HepG2 (cell line): Measurements from ENCODE around the gene CD7. TPM values are rescaled to one million over a fixed set of nuclear protein-coding genes. Genes with fewer than 3 reads are reported as not detected.

ENCODE experiments used
- CHCHD3 ChIP-seq: sonication (generic); formaldehyde crosslinking; IDR thresholded peaks from 2 replicates; pipeline ENCODE4 v1.8.0; 2022; ENCODE audit warnings: mild to moderate bottlenecking, missing genetic modification reagents, moderate library complexity
- DBP ChIP-seq: sonication (generic); formaldehyde crosslinking; IDR thresholded peaks from 2 replicates; pipeline ENCODE4 v1.4.0; 2020; ENCODE audit warnings: missing genetic modification reagents; ENCODE audit errors: not compliant biosample characterization
- EED ChIP-seq: sonication (generic); formaldehyde crosslinking; IDR thresholded peaks from 2 replicates; pipeline ENCODE4 v1.5.0; 2020; ENCODE audit warnings: mild to moderate bottlenecking, missing genetic modification reagents
- GABPB1 ChIP-seq: IDR thresholded peaks from 2 replicates; pipeline ENCODE4 v1.6.1; 2016; ENCODE audit warnings: mild to moderate bottlenecking, missing genetic modification reagents, moderate library complexity, missing compliant biosample characterization
- HOXA3 ChIP-seq: sonication (generic); formaldehyde crosslinking; IDR thresholded peaks from 2 replicates; pipeline ENCODE4 v1.5.0; 2020; ENCODE audit warnings: missing genetic modification reagents
- KDM2A ChIP-seq: sonication (generic); formaldehyde crosslinking; IDR thresholded peaks from 2 replicates; pipeline ENCODE4 v1.4.0; 2020; ENCODE audit warnings: low read depth, missing genetic modification reagents, borderline replicate concordance
- LBX2 ChIP-seq: sonication (generic); formaldehyde crosslinking; IDR thresholded peaks from 2 replicates; pipeline ENCODE4 v1.5.0; 2020; ENCODE audit warnings: missing genetic modification reagents, mild to moderate bottlenecking, borderline replicate concordance
- MAZ ChIP-seq, 2 experiments: sonication (generic) in 1 of 2; formaldehyde crosslinking in 1 of 2; IDR thresholded peaks; 2 replicates each; pipeline versions ENCODE4 v1.5.0 to v1.6.1; 2012 to 2020; ENCODE audit warnings: low read depth in 2 of 2, mild to moderate bottlenecking in 2 of 2, borderline replicate concordance in 1 of 2, improper control_type of control experiment in 1 of 2, low read length in 1 of 2, missing genetic modification reagents in 1 of 2, moderate library complexity in 1 of 2
- U2AF1 ChIP-seq: fragments of 200-400 bp; formaldehyde crosslinking; optimal IDR thresholded peaks from 2 replicates; pipeline ENCODE3; 2017; ENCODE audit warnings: mild to moderate bottlenecking, low read depth, low read length
- ZNF431 ChIP-seq: sonication (generic); formaldehyde crosslinking; IDR thresholded peaks from 2 replicates; pipeline ENCODE4 v1.9.0; 2022; ENCODE audit warnings: missing genetic modification reagents, low read depth, mild to moderate bottlenecking, borderline replicate concordance
- ZNF484 ChIP-seq: sonication (generic); formaldehyde crosslinking; IDR thresholded peaks from 2 replicates; pipeline ENCODE4 v1.5.1; 2020; ENCODE audit warnings: mild to moderate bottlenecking, low read depth, missing genetic modification reagents, borderline replicate concordance
- ZNF776 ChIP-seq: sonication (generic); formaldehyde crosslinking; IDR thresholded peaks from 2 replicates; pipeline ENCODE4 v1.4.0; 2020; ENCODE audit warnings: mild to moderate bottlenecking, missing genetic modification reagents
- polyA plus RNA-seq, 8 experiments: library from polyadenylated mRNA; depleted of rRNA in 3 of 8; stranded (reverse) in 7 of 8; unstranded in 1 of 8; fragments of >200 nt; fragmentation: Illumina TruSeq in 4 of 8; extraction: Trizol in 4 of 8; gene quantifications; 2 replicates each; pipeline versions ENCODE4 v1.2.1 to v1.2.3, GENCODE V29; 2011 to 2016; ENCODE audit warnings: low read depth in 4 of 8, missing spikeins in 1 of 8, mixed read lengths in 1 of 8; ENCODE audit not compliant: insufficient read depth in 1 of 8
- total RNA-seq, 5 experiments: library from RNA; depleted of rRNA; stranded (reverse); fragments of >200 nt; fragmentation: Illumina TruSeq; extraction: Trizol; gene quantifications; 2 replicates each; pipeline ENCODE4 v1.2.3, GENCODE V29; 2016; ENCODE audit warnings: low read depth in 1 of 5
- TF ChIP-seq, protein P1 (sequence below): IDR thresholded peaks from 2 replicates; pipeline ENCODE4 v1.6.1; 2016; ENCODE audit warnings: missing compliant biosample characterization, missing genetic modification reagents, borderline replicate concordance
- TF ChIP-seq, protein P2 (sequence below): sonication (generic); formaldehyde crosslinking; IDR thresholded peaks from 2 replicates; pipeline ENCODE4 v1.4.0; 2020; ENCODE audit warnings: mild to moderate bottlenecking, missing genetic modification reagents
- TF ChIP-seq, protein P3 (sequence below): sonication (generic); formaldehyde crosslinking; IDR thresholded peaks from 2 replicates; pipeline ENCODE4 v1.5.1; 2020; ENCODE audit warnings: mild to moderate bottlenecking, moderate library complexity, missing genetic modification reagents

Gene CD7
- total and polyA plus RNA-seq, 2 of the 13 experiments (the other 11 are each of a cell fraction or from before 2014, with no cell fraction given), result 67.6 to 76.4 TPM

DNA sequence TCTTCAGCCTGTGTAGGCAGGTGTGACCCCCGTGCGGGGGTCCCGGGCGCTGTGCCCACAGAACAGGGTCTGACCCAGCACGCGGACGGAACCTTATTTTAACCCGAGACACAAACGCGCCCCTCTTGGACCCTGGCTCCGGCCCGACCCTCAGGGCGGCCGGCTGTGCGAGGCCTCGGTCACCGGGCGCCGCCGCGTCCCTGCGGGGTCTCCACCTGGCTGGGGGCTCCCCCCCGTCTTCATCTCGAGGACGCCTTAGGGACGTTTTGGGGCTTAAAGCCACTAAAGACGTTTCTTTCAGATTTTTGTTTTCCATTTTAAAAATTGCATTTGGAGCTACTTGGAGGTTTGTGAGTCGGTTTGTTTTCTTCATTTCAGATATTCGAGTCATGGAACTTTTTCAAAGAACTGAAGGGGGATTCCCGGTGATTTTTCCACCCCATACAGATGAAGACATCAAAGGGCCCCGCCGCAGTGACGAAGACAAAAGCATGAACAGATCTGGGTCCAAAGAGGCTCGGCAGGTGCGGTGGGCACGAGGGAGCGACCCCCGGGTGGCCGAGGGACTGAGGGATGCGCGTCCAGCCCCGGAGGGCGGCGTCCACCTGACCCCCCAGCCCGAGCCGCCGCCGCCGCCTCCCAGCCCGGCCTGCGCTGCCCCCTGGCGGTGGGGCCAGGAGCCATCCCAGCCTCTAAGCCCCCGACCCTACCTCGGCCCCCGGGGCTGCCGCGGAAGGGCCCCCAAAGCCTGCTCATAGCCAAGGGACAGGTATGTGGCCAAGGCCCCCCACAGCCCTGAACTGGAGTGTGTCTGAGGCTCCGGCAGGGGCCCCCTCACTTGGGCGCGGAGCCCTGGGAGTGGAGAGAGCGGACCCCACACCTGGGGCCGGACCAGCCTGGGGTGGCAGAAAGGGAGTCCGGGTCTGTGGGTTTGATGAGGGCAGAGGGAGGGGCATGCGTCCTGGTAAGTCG is 3.8 kb upstream of the CD7 start (continued):
- TF ChIP-seq U2AF1 (no peak), ZNF484 (CRISPR knock-in tag) (no peak), DBP (CRISPR knock-in tag) (no peak), HOXA3 (CRISPR knock-in tag) (peak; percentile 42; the same call in 1 of the 2 replicates), CHCHD3 (CRISPR knock-in tag) (peak; percentile 25; the same call in 1 of the 2 replicates), ZNF431 (peak; percentile 55; the same call in 1 of the 2 replicates), LBX2 (CRISPR knock-in tag) (peak; percentile 36; the same call in 1 of the 2 replicates), KDM2A (peak; percentile 44; the same call in 1 of the 2 replicates), GABPB1 (CRISPR knock-in tag) (peak; percentile 31; the same call in 1 of the 2 replicates), ZNF776 (CRISPR knock-in tag) (0 out of 2 replicates have a peak, but pooled peaks have one; percentile 11), EED (CRISPR knock-in tag) (no peak), MAZ (IDR thresholded peaks at IDR 0.05; ENCODE audit: borderline replicate concordance, low read depth, low read length) (no peak), MAZ (CRISPR knock-in tag; IDR thresholded peaks at IDR 0.05; ENCODE audit: low read depth) (peak; percentile 90)
- TF ChIP-seq, protein P1, sequence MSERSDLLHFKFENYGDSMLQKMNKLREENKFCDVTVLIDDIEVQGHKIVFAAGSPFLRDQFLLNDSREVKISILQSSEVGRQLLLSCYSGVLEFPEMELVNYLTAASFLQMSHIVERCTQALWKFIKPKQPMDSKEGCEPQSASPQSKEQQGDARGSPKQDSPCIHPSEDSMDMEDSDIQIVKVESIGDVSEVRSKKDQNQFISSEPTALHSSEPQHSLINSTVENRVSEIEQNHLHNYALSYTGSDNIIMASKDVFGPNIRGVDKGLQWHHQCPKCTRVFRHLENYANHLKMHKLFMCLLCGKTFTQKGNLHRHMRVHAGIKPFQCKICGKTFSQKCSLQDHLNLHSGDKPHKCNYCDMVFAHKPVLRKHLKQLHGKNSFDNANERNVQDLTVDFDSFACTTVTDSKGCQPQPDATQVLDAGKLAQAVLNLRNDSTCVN (CRISPR knock-in tag), result 0 out of 2 replicates have a peak, but pooled peaks have one; percentile 51
- TF ChIP-seq, protein P2, sequence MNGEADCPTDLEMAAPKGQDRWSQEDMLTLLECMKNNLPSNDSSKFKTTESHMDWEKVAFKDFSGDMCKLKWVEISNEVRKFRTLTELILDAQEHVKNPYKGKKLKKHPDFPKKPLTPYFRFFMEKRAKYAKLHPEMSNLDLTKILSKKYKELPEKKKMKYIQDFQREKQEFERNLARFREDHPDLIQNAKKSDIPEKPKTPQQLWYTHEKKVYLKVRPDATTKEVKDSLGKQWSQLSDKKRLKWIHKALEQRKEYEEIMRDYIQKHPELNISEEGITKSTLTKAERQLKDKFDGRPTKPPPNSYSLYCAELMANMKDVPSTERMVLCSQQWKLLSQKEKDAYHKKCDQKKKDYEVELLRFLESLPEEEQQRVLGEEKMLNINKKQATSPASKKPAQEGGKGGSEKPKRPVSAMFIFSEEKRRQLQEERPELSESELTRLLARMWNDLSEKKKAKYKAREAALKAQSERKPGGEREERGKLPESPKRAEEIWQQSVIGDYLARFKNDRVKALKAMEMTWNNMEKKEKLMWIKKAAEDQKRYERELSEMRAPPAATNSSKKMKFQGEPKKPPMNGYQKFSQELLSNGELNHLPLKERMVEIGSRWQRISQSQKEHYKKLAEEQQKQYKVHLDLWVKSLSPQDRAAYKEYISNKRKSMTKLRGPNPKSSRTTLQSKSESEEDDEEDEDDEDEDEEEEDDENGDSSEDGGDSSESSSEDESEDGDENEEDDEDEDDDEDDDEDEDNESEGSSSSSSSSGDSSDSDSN (CRISPR knock-in tag), result peak; percentile 27; the same call in 1 of the 2 replicates
- TF ChIP-seq, protein P3, sequence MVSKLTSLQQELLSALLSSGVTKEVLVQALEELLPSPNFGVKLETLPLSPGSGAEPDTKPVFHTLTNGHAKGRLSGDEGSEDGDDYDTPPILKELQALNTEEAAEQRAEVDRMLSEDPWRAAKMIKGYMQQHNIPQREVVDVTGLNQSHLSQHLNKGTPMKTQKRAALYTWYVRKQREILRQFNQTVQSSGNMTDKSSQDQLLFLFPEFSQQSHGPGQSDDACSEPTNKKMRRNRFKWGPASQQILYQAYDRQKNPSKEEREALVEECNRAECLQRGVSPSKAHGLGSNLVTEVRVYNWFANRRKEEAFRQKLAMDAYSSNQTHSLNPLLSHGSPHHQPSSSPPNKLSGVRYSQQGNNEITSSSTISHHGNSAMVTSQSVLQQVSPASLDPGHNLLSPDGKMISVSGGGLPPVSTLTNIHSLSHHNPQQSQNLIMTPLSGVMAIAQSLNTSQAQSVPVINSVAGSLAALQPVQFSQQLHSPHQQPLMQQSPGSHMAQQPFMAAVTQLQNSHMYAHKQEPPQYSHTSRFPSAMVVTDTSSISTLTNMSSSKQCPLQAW (CRISPR knock-in tag), result 0 out of 2 replicates have a peak, but pooled peaks have one; percentile 21
